A673 (cell line): Measurements from ENCODE around the gene SRP9. TPM values are rescaled to one million over a fixed set of nuclear protein-coding genes. Genes with fewer than 3 reads are reported as not detected.

Experiments
- BruUV-seq: library from RNA; stranded (reverse); fragments of 400-500 nt; replicated peaks from 2 replicates; lab custom pipeline; 2021; lab: Mats Ljungman, UMichigan
- CTCF ChIA-PET: fragments of 300-600 bp; sonication (Branson Sonifier 250); formaldehyde crosslinking; loops from one replicate; lab custom pipeline; 2022; ENCODE audit warnings: antibody characterized with exemption; lab: Charles Lee
- POLR2A ChIA-PET: fragments of 300-600 bp; sonication (Branson Sonifier 250); formaldehyde crosslinking; loops from one replicate; lab custom pipeline; 2022; ENCODE audit warnings: antibody characterized with exemption; ENCODE audit not compliant: low non-redundant PET; lab: Charles Lee
- DNase-seq: peaks from one replicate; pipeline ENCODE4 v3.0.0-alpha.2; 2015; ENCODE audit warnings: low spot score
- H3K27ac ChIP-seq: fragments of 200-600 bp; sonication (generic); 2 replicates; pipeline ENCODE4 v1.5.1; 2016; ENCODE audit warnings: mixed run types, low read depth, mild to moderate bottlenecking, mixed read lengths, antibody characterized with exemption, low read length; ENCODE audit not compliant: poor library complexity, severe bottlenecking
- H3K27me3 ChIP-seq: fragments of 200-600 bp; sonication (generic); replicated peaks from 2 replicates; pipeline ENCODE4 v1.6.1; 2017; ENCODE audit warnings: mixed run types, low read depth, mild to moderate bottlenecking, mixed read lengths, antibody characterized with exemption, low read length; ENCODE audit not compliant: insufficient read depth, poor library complexity
- H3K36me3 ChIP-seq: fragments of 200-600 bp; sonication (generic); 2 replicates; pipeline ENCODE4 v1.6.1; 2016; ENCODE audit warnings: mixed run types, mild to moderate bottlenecking, mixed read lengths, antibody characterized with exemption, low read length; ENCODE audit not compliant: insufficient read depth, poor library complexity, severe bottlenecking
- H3K4me1 ChIP-seq: fragments of 200-600 bp; sonication (generic); 2 replicates; pipeline ENCODE4 v1.6.1; 2017; ENCODE audit warnings: mixed run types, mild to moderate bottlenecking, mixed read lengths, antibody characterized with exemption, low read length; ENCODE audit not compliant: insufficient read depth, poor library complexity, severe bottlenecking
- H3K4me3 ChIP-seq: fragments of 200-600 bp; sonication (generic); 2 replicates; pipeline ENCODE4 v1.5.1; 2016; ENCODE audit warnings: low read depth, mixed run types, mild to moderate bottlenecking, mixed read lengths, low read length; ENCODE audit not compliant: poor library complexity, severe bottlenecking
- H3K9me3 ChIP-seq: fragments of 200-600 bp; sonication (generic); 2 replicates; pipeline ENCODE4 v1.6.1; 2016; ENCODE audit warnings: mixed run types, low read depth, mild to moderate bottlenecking, mixed read lengths, antibody characterized with exemption, low read length; ENCODE audit not compliant: poor library complexity, severe bottlenecking
- CTCF ChIP-seq: fragments of 300-800, 200-600 bp; sonication (generic); conservative IDR thresholded peaks from 2 replicates; pipeline ENCODE4 v1.5.1; 2017; ENCODE audit warnings: low read depth, mild to moderate bottlenecking, antibody characterized with exemption, low read length, moderate library complexity, mixed read lengths
- EZH2 ChIP-seq: fragments of 200-600 bp; sonication (generic); IDR thresholded peaks from 2 replicates; pipeline ENCODE4 v1.6.1; 2017; ENCODE audit warnings: borderline replicate concordance, low read depth, mild to moderate bottlenecking, mixed read lengths, antibody characterized with exemption, low read length; ENCODE audit not compliant: poor library complexity, severe bottlenecking
- intact Hi-C: fragments of 100-400 bp; cut with micrococcal nuclease; formaldehyde crosslinking; loops from one replicate; pipeline ENCODE4 v1.10.0; 2022; ENCODE audit not compliant: unreplicated experiment
- total RNA-seq: library from RNA; stranded (reverse); gene quantifications from 2 replicates; pipeline ENCODE4 v1.2.3, GENCODE V29; 2021

Gene SRP9
- total RNA-seq, 1 experiment from 2014 or later = 486 TPM

GRCh38 chr1:225772848-225773247 is 4.8 kb upstream of the SRP9 start:
- Histone ChIP-seq H3K4me1 (peaks cover 24% of the 10 kb centered on the region), H3K27me3 (no peaks in the 10 kb centered on the region), H3K27ac (no peak overlapping the region), H3K9me3 (no peaks in the 10 kb centered on the region), H3K36me3 (no peaks in the 10 kb centered on the region), H3K4me3 (no peak overlapping the region)
- POLR2A ChIA-PET = no interaction called here
- CTCF ChIA-PET = interaction anchor here (0.5 to 1.8 kb wide), 7 partner anchors 26 to 298 kb away, joined by 3 to 9 read pairs (median 4); no protein-coding TSS in a partner anchor
- TF ChIP-seq EZH2 = no peak
- no peak for TF ChIP-seq CTCF
- no peak for DNase-seq
- intact Hi-C loops = loop anchor here (1.0 to 10.0 kb wide), 3 partner anchors 218 to 298 kb away; no protein-coding TSS in a partner anchor
- BruUV-seq = no TSS peak

- POLR2A ChIA-PET = no interaction called here
- H3K4me3 ChIP-seq = no peak overlapping the region
- no peak for TF ChIP-seq CTCF
- no peak for TF ChIP-seq EZH2
- CTCF ChIA-PET = no interaction called here
- no TSS peak for BruUV-seq
- H3K27ac ChIP-seq = no peak overlapping the region
- H3K36me3 ChIP-seq = peaks cover 2% of the 10 kb centered on the region
- peaks cover 30% of the 10 kb centered on the region for H3K4me1 ChIP-seq
- no peaks in the 10 kb centered on the region for H3K27me3 ChIP-seq
- no peaks in the 10 kb centered on the region for H3K9me3 ChIP-seq
- no peak for DNase-seq
- intact Hi-C loops = loop anchor here (5.0 to 10.0 kb wide), 5 partner anchors 38 to 240 kb away; partner anchors contain the start of gene EPHX1
Measured at GRCh38 chr1:225774281-225775147, 3.1 kb upstream of the SRP9 start.

GRCh38 chr1:225776294-225776693 is 1.3 kb upstream of the SRP9 start:
- H3K27me3 ChIP-seq = no peaks in the 10 kb centered on the region
- H3K36me3 ChIP-seq = peaks cover 13% of the 10 kb centered on the region
- ChIA-PET POLR2A (no interaction called here), CTCF (no interaction called here)
- H3K4me3 ChIP-seq = no peak overlapping the region
- BruUV-seq = no TSS peak
- no peak for TF ChIP-seq CTCF
- no peak for TF ChIP-seq EZH2
- no peak for DNase-seq
- no peak overlapping the region for H3K27ac ChIP-seq
- no peaks in the 10 kb centered on the region for H3K9me3 ChIP-seq
- H3K4me1 ChIP-seq = peaks cover 41% of the 10 kb centered on the region
- intact Hi-C loops = loop anchor here (5.0 to 10.0 kb wide), 5 partner anchors 36 to 241 kb away; partner anchors contain the start of gene EPHX1
